B cell (primary cell): ENCODE results near the gene TECTA. TPM values are rescaled to one million over a fixed set of nuclear protein-coding genes. Genes with fewer than 3 reads are reported as not detected.

Experiments
- ATAC-seq: fragments of 200-7000 bp; cut with Tn5 transposase; one replicate; pipeline ENCODE4 v1.10.0; 2021; ENCODE audit warnings: low read depth, mild to moderate bottlenecking, moderate number of reproducible peaks, moderate library complexity
- CTCF ChIA-PET: fragments of 350-600 bp; sonication (Branson Sonifier 250); formaldehyde crosslinking; loops from one replicate; lab custom pipeline; 2021; ENCODE audit warnings: antibody characterized with exemption, inconsistent platforms; lab: Charles Lee
- POLR2A ChIA-PET: fragments of 350-600 bp; sonication (Branson Sonifier 250); formaldehyde crosslinking; loops from one replicate; lab custom pipeline; 2021; ENCODE audit warnings: antibody characterized with exemption; lab: Charles Lee
- DNase-seq: peaks from one replicate; pipeline ENCODE4 v3.0.0; 2013
- H2AFZ ChIP-seq: 2 replicates; pipeline ENCODE4 v1.6.1; 2012; ENCODE audit warnings: mild to moderate bottlenecking, low read depth, low read length; ENCODE audit not compliant: insufficient read depth, poor library complexity, severe bottlenecking
- H3K27ac ChIP-seq, 2 donors: 1 replicate in 1 of 2; 2 replicates in 1 of 2; pipeline ENCODE4 v1.5.1; 2012 to 2013; ENCODE audit warnings: low read length in 2 of 2, mild to moderate bottlenecking in 2 of 2, moderate library complexity in 1 of 2
- H3K27me3 ChIP-seq, 4 experiments: fragments of 200-600 bp in 1 of 4; sonication (generic) in 1 of 4; replicated peaks in 1 of 4; 1 replicate in 2 of 4; 2 replicates in 2 of 4; pipeline versions ENCODE4 v1.6.1 to v1.7.0; 2013 to 2016; ENCODE audit warnings: low read length in 3 of 4, mild to moderate bottlenecking in 2 of 4, mixed read lengths in 1 of 4, moderate library complexity in 1 of 4; ENCODE audit not compliant: insufficient read depth in 4 of 4, control insufficient read depth in 3 of 4; ENCODE audit errors: control extremely low read depth in 1 of 4
- H3K36me3 ChIP-seq, 2 experiments: replicated peaks in 1 of 2; 1 replicate in 1 of 2; 2 replicates in 1 of 2; pipeline versions ENCODE4 v1.6.1 to v1.7.1; 2013; ENCODE audit warnings: low read length in 1 of 2; ENCODE audit not compliant: insufficient read depth in 2 of 2, control insufficient read depth in 1 of 2; ENCODE audit errors: control extremely low read depth in 1 of 2, extremely low read depth in 1 of 2
- H3K4me1 ChIP-seq, 2 donors: fragments of 200-600 bp in 1 of 2; sonication (generic) in 1 of 2; 1 replicate in 1 of 2; 2 replicates in 1 of 2; pipeline versions ENCODE4 v1.5.1 to v1.6.1; 2013 to 2017; ENCODE audit warnings: low read length in 2 of 2; ENCODE audit not compliant: control insufficient read depth in 2 of 2, insufficient read depth in 2 of 2
- H3K4me2 ChIP-seq: replicated peaks from 2 replicates; pipeline ENCODE3; 2012; ENCODE audit warnings: mild to moderate bottlenecking, low read depth, low read length; ENCODE audit not compliant: poor library complexity, severe bottlenecking
- H3K4me3 ChIP-seq, 5 experiments: fragments of 200-600 bp in 1 of 5; sonication (generic) in 1 of 5; 1 replicate in 3 of 5; 2 replicates in 2 of 5; pipeline versions ENCODE4 v1.5.1 to v1.7.0; 2011 to 2016; ENCODE audit warnings: low read length in 4 of 5, mild to moderate bottlenecking in 4 of 5, low read depth in 2 of 5, control low read depth in 1 of 5, moderate library complexity in 1 of 5; ENCODE audit not compliant: insufficient read depth in 1 of 5; ENCODE audit errors: control extremely low read depth in 1 of 5, extremely low read depth in 1 of 5
- H3K79me2 ChIP-seq: fragments of 200-600 bp; sonication (generic); one replicate; pipeline ENCODE4 v1.6.0; 2016; ENCODE audit warnings: low read length; ENCODE audit not compliant: control insufficient read depth, insufficient read depth
- H3K9ac ChIP-seq: fragments of 200-600 bp; sonication (generic); 2 replicates; pipeline ENCODE4 v1.6.1; 2017; ENCODE audit warnings: mild to moderate bottlenecking, low read length, moderate library complexity
- H3K9me3 ChIP-seq, 3 donors: one replicate each; pipeline versions ENCODE4 v1.6.1 to v1.7.1; 2013; ENCODE audit warnings: low read length in 2 of 3; ENCODE audit not compliant: control insufficient read depth in 2 of 3, insufficient read depth in 1 of 3; ENCODE audit errors: control extremely low read depth in 1 of 3
- H4K20me1 ChIP-seq: 2 replicates; pipeline ENCODE4 v1.6.0; 2012; ENCODE audit warnings: mild to moderate bottlenecking, low read length; ENCODE audit not compliant: insufficient read depth, control insufficient read depth, poor library complexity, severe bottlenecking
- H3K27ac Mint-ChIP-seq: one replicate; pipeline ENCODE4 v1.8.0; 2021; ENCODE audit warnings: mixed read lengths
- H3K27me3 Mint-ChIP-seq: one replicate; pipeline ENCODE4 v1.8.0; 2021; ENCODE audit warnings: mixed read lengths
- H3K4me1 Mint-ChIP-seq: one replicate; pipeline ENCODE4 v1.8.0; 2021; ENCODE audit warnings: mixed read lengths
- H3K4me3 Mint-ChIP-seq: one replicate; pipeline ENCODE4 v1.8.0; 2021; ENCODE audit warnings: mixed read lengths
- H3K9me3 Mint-ChIP-seq: one replicate; pipeline ENCODE4 v1.8.0; 2022; ENCODE audit warnings: mixed read lengths; ENCODE audit not compliant: insufficient read depth
- CTCF ChIP-seq: fragments of 200-600 bp; IDR thresholded peaks from one replicate; pipeline ENCODE4 v1.8.0; 2022; ENCODE audit warnings: antibody characterized with exemption, mild to moderate bottlenecking
- EZH2 ChIP-seq: IDR thresholded peaks from 2 replicates; pipeline ENCODE4 v1.6.1; 2012; ENCODE audit warnings: borderline replicate concordance, low read depth, mild to moderate bottlenecking, moderate library complexity, low read length; ENCODE audit not compliant: insufficient read depth, poor library complexity, severe bottlenecking
- WGBS: methylation state at CpG from one replicate; pipeline ENCODE4 v1.1.5; 2013; ENCODE audit warnings: missing lambda C conversion rate; ENCODE audit not compliant: insufficient coverage; 5-methylcytosine and 5-hydroxymethylcytosine counted together
- intact Hi-C: fragments of 100-400 bp; cut with micrococcal nuclease; formaldehyde crosslinking; loops from one replicate; pipeline ENCODE4 v1.10.0; 2022
- polyA plus RNA-seq: library from polyadenylated mRNA; depleted of rRNA; stranded (reverse); fragments of >200 nt; gene quantifications from 2 replicates; pipeline ENCODE4 v1.2.3, GENCODE V29; 2012
- total RNA-seq, 2 donors: library from RNA; stranded (reverse); fragments of 120-200 nt in 1 of 2; gene quantifications; 1 replicate in 1 of 2; 2 replicates in 1 of 2; pipeline versions ENCODE4 v1.2.3 to v1.2.4, GENCODE V29; 2013 to 2022

TECTA gene
- total and polyA plus RNA-seq, 2 donors (not counting 1 experiment from before 2014, with no cell fraction given) = 0.47 to 0.51 TPM

DNA sequence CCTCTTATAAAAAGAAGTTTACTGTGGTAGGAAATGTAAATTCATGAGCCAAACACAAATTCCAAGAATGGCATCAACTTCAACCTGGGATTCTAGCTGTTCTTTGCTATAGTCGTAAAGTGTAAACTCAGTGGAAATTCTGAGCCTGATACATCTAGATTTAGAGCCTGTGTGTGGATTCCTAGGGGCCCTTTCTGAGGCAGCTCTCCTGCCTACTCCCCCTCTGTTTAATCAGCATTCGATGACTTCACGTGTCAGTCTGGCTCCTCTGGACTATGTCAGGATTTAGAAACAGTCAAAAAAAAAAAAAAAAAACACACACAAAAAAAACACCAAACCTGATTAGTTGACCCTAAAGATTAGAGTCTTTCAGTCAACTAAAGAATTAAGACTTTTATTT, 98.5 kb downstream of the TECTA start:
- Histone ChIP-seq H3K36me3 (no peaks in the 10 kb centered on the region), H2AFZ (no peak overlapping the region), H3K27ac (no peak overlapping the region), H3K79me2 (no peaks in the 10 kb centered on the region), H3K4me3 (no peak overlapping the region), H3K9ac (no peak overlapping the region), H4K20me1 (no peaks in the 10 kb centered on the region), H3K4me1 (peaks cover 5% of the 10 kb centered on the region in 2 donors), H3K4me2 (no peak overlapping the region), H3K27me3 (peaks cover 0 to 23% (median 0%) of the 10 kb centered on the region in 4 experiments), H3K9me3 (no peaks in the 10 kb centered on the region)
- no peak overlapping the region for H3K4me3 Mint-ChIP-seq
- CTCF ChIA-PET = no interaction called here
- no CpG with 5 or more reads among the region's 3 CpGs for WGBS
- H3K4me1 Mint-ChIP-seq = peaks cover 8% of the 10 kb centered on the region
- ATAC-seq = no peak
- no peak for DNase-seq
- intact Hi-C loops = no loop called here
- H3K27me3 Mint-ChIP-seq = peaks cover 30% of the 10 kb centered on the region
- H3K9me3 Mint-ChIP-seq = no peaks in the 10 kb centered on the region
- TF ChIP-seq CTCF = no peak
- TF ChIP-seq EZH2 = no peak
- POLR2A ChIA-PET = no interaction called here
- H3K27ac Mint-ChIP-seq = no peak overlapping the region

DNA sequence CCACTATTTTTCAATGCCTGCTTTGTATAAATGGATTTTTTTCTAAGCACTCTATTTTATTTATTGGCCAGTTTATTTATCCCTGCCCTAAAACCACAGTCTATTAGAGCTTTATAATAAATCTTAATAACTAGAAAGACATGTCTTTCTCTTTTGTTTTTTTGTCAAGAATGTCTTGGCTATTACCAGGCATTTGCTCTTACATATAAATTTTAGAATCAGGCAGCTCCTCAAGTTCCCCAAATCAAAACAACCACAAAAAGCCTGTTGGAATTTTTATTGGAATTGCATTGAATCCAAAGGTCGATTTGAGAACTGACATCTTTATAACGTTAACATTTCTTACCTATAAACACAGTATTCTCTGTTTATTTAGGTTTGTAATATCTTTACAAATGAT, 105.8 kb downstream of the TECTA start:
- Mint-ChIP-seq H3K9me3 (no peaks in the 10 kb centered on the region), H3K27me3 (peaks cover 19% of the 10 kb centered on the region), H3K27ac (no peak overlapping the region), H3K4me3 (no peak overlapping the region), H3K4me1 (no peaks in the 10 kb centered on the region)
- no peak overlapping the region for H2AFZ ChIP-seq
- H3K27ac ChIP-seq = no peak overlapping the region
- H3K4me3 ChIP-seq = no peak overlapping the region
- H3K4me1 ChIP-seq = no peaks in the 10 kb centered on the region
- no peak overlapping the region for H3K4me2 ChIP-seq
- peaks cover 0 to 7% (median 2%) of the 10 kb centered on the region in 4 experiments for H3K27me3 ChIP-seq
- no peaks in the 10 kb centered on the region for H4K20me1 ChIP-seq
- intact Hi-C loops = no loop called here
- H3K79me2 ChIP-seq = no peaks in the 10 kb centered on the region
- H3K9me3 ChIP-seq = no peaks in the 10 kb centered on the region
- H3K36me3 ChIP-seq = no peaks in the 10 kb centered on the region
- TF ChIP-seq EZH2 = no peak
- no peak for TF ChIP-seq CTCF
- ChIA-PET POLR2A (no interaction called here), CTCF (interaction anchor here (1.0 kb wide), 1 partner anchor 12 kb away, joined by 3 read pairs; no protein-coding TSS in a partner anchor)
- ATAC-seq (no peak), DNase-seq (no peak)
- no peak overlapping the region for H3K9ac ChIP-seq
- WGBS = no CpG with 5 or more reads among the region's 2 CpGs
